Measurements from ENCODE around the gene PPP6R3.
"Not testable (repeated sequence)": the region's sequence is repeated elsewhere in the genome, so short reads cannot be mapped to it uniquely, and the experiment has no call there.

Gene PPP6R3

GRCh38 chr11:68460741-68461574 is at the start of gene PPP6R3:
TSS of gene PPP6R3 (plus strand) at chr11:68460752. CDS start at chr11:68537665, 76,913 bp downstream.
- DNase-seq, result peak; percentile 48

- DNase-seq, result peak; percentile 32
Measured at GRCh38 chr11:68411501-68411991, 49.0 kb upstream of the PPP6R3 start.

GRCh38 chr11:68412593-68413475 is 47.7 kb upstream of the PPP6R3 start:
- DNase-seq, result no peak

- DNase-seq, result no peak
Measured at GRCh38 chr11:68413591-68413999, 47.0 kb upstream of the PPP6R3 start.

- DNase-seq, result no peak
Measured at GRCh38 chr11:68414496-68415221, 45.9 kb upstream of the PPP6R3 start.

- DNase-seq, result no peak
Measured at GRCh38 chr11:68416070-68416578, 44.4 kb upstream of the PPP6R3 start.

GRCh38 chr11:68418648-68419047 is 41.9 kb upstream of the PPP6R3 start:
- peak; percentile 80 for DNase-seq

- DNase-seq, result no peak
Measured at GRCh38 chr11:68420171-68420570, 40.4 kb upstream of the PPP6R3 start.

- DNase-seq, result no peak
Measured at GRCh38 chr11:68423481-68423880, 37.1 kb upstream of the PPP6R3 start.

GRCh38 chr11:68424101-68424632 is 36.4 kb upstream of the PPP6R3 start:
- no peak for DNase-seq

GRCh38 chr11:68424981-68425865 is 35.3 kb upstream of the PPP6R3 start:
- no peak for DNase-seq

GRCh38 chr11:68425866-68426380 is 34.6 kb upstream of the PPP6R3 start:
- no peak for DNase-seq

GRCh38 chr11:68429661-68430060 is 30.9 kb upstream of the PPP6R3 start:
- DNase-seq, result no peak

- no peak for DNase-seq
Measured at GRCh38 chr11:68430384-68430783, 30.2 kb upstream of the PPP6R3 start.

- DNase-seq, result no peak
Measured at GRCh38 chr11:68430801-68431200, 29.8 kb upstream of the PPP6R3 start.

GRCh38 chr11:68431984-68432645 is 28.4 kb upstream of the PPP6R3 start:
- DNase-seq, result no peak

GRCh38 chr11:68432874-68433273 is 27.7 kb upstream of the PPP6R3 start:
- DNase-seq, result no peak

- no peak for DNase-seq
Measured at GRCh38 chr11:68433541-68433940, 27.0 kb upstream of the PPP6R3 start.

GRCh38 chr11:68434159-68434558 is 26.4 kb upstream of the PPP6R3 start:
- DNase-seq, result not testable (repeated sequence)

GRCh38 chr11:68436162-68436888 is 24.2 kb upstream of the PPP6R3 start:
- no peak for DNase-seq
